ENCODE data around the gene TC2N.

DNA sequence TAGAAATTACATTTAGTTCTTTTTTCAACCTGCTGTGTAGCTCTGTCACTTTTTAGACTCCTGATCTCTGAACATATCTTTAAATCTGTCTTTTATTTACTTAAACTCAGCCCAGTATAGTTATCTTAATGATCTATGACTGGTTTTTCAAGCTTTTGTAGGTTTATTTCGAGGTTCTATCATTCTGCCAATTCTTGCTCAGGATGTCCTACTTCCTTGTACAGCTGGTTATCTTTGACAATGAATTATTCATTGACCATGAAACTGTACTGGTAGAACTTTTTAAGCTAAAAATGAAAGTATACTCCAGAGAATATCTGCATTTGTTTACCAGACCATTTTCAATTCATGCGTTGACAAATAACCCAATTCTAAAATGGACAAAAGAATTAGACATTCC is 37.8 kb downstream of the TC2N start:
- TF ChIP-seq, protein P1, sequence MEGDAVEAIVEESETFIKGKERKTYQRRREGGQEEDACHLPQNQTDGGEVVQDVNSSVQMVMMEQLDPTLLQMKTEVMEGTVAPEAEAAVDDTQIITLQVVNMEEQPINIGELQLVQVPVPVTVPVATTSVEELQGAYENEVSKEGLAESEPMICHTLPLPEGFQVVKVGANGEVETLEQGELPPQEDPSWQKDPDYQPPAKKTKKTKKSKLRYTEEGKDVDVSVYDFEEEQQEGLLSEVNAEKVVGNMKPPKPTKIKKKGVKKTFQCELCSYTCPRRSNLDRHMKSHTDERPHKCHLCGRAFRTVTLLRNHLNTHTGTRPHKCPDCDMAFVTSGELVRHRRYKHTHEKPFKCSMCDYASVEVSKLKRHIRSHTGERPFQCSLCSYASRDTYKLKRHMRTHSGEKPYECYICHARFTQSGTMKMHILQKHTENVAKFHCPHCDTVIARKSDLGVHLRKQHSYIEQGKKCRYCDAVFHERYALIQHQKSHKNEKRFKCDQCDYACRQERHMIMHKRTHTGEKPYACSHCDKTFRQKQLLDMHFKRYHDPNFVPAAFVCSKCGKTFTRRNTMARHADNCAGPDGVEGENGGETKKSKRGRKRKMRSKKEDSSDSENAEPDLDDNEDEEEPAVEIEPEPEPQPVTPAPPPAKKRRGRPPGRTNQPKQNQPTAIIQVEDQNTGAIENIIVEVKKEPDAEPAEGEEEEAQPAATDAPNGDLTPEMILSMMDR (conservative IDR thresholded peaks at IDR 0.05), result no peak
- no peak for TF ChIP-seq EZH2 (IDR thresholded peaks at IDR 0.05; ENCODE audit: low read depth)
